Activated CD4-positive, alpha-beta T cell treated with anti-CD3 and anti-CD28 coated beads for 1 hour (primary cell): ENCODE data around the gene MCTP1.

Experiments
- DNase-seq: peaks from one replicate; pipeline ENCODE4 v3.0.0-alpha.2; 2020

Gene MCTP1

GRCh38 chr5:95284572-95285408 is at the start of gene MCTP1:
Gene MCTP1, minus strand, starts transcription at chr5:95285094.
- no peak for DNase-seq

GRCh38 chr5:95332158-95332557 is 47.3 kb upstream of the MCTP1 start:
- DNase-seq = no peak

GRCh38 chr5:95331358-95331757 is 46.5 kb upstream of the MCTP1 start:
- no peak for DNase-seq

- no peak for DNase-seq
Measured at GRCh38 chr5:95327211-95327610, 42.3 kb upstream of the MCTP1 start.

GRCh38 chr5:95317687-95318086 is 32.8 kb upstream of the MCTP1 start:
- DNase-seq = no peak

- DNase-seq = no peak
Measured at GRCh38 chr5:95317085-95317484, 32.2 kb upstream of the MCTP1 start.

- DNase-seq = no peak
Measured at GRCh38 chr5:95304711-95305110, 19.8 kb upstream of the MCTP1 start.

- DNase-seq = no peak
Measured at GRCh38 chr5:95298651-95299050, 13.8 kb upstream of the MCTP1 start.

GRCh38 chr5:95296291-95296690 is 11.4 kb upstream of the MCTP1 start:
- no peak for DNase-seq

- DNase-seq = no peak
Measured at GRCh38 chr5:95285409-95285755, 488 bp upstream of the MCTP1 start.

- DNase-seq = no peak
Measured at GRCh38 chr5:95283761-95284571, 928 bp downstream of the MCTP1 start.

- no peak for DNase-seq
Measured at GRCh38 chr5:95283022-95283615, 1.8 kb downstream of the MCTP1 start.

- DNase-seq = no peak
Measured at GRCh38 chr5:95281226-95281625, 3.7 kb downstream of the MCTP1 start.

- DNase-seq = no peak
Measured at GRCh38 chr5:95280401-95281095, 4.3 kb downstream of the MCTP1 start.

GRCh38 chr5:95274011-95274410 is 10.9 kb downstream of the MCTP1 start:
- DNase-seq = no peak

- no peak for DNase-seq
Measured at GRCh38 chr5:95272316-95272929, 12.5 kb downstream of the MCTP1 start.

GRCh38 chr5:95262933-95263660 is 21.8 kb downstream of the MCTP1 start:
- DNase-seq = no peak

- DNase-seq = no peak
Measured at GRCh38 chr5:95261437-95262175, 23.3 kb downstream of the MCTP1 start.

- DNase-seq = no peak
Measured at GRCh38 chr5:95256991-95257390, 27.9 kb downstream of the MCTP1 start.

- DNase-seq = no peak
Measured at GRCh38 chr5:95256446-95256845, 28.4 kb downstream of the MCTP1 start.

GRCh38 chr5:95252801-95253200 is 32.1 kb downstream of the MCTP1 start:
- no peak for DNase-seq
